Spleen (tissue), 7 donors: ENCODE results near the gene TBC1D12.
A peak's percentile ranks its signal among the peaks of the same experiment; 100 is the strongest.

Experiments
- CTCF ChIP-seq, 11 experiments: fragments of 200-600 bp in 7 of 11; fragments of 450-650 bp in 4 of 11; sonication (generic) in 4 of 11; IDR thresholded peaks in 8 of 11; conservative IDR thresholded peaks in 3 of 11; 1 replicate in 7 of 11; 2 replicates in 4 of 11; pipeline versions ENCODE4 v1.4.0 to v1.8.0; 2016 to 2021; ENCODE audit warnings: antibody characterized with exemption in 11 of 11, inconsistent platforms in 4 of 11, mild to moderate bottlenecking in 1 of 11
- POLR2A ChIP-seq, 3 donors: fragments of 450-650 bp; IDR thresholded peaks; one replicate each; pipeline ENCODE4 v1.5.1; 2017; ENCODE audit warnings: antibody characterized with exemption in 3 of 3, mild to moderate bottlenecking in 1 of 3
- POLR2AphosphoS5 ChIP-seq, 3 donors: sonication (generic); formaldehyde crosslinking; IDR thresholded peaks; one replicate each; pipeline ENCODE4 v1.5.1; 2017; ENCODE audit warnings: antibody characterized with exemption in 3 of 3
- donor health status: DM: no; HTN: no; CAD: no; lungs with moderate emphysema.
- donor health status: DM: no; HTN: no; CAD: no.
- donor health status: DM: no; HTN: no; CAD: no.

- no peak for TF ChIP-seq CTCF (IDR thresholded peaks at IDR 0.05 in 8 of 11, conservative IDR thresholded peaks at IDR 0.05 in 3 of 11)
- peak; percentile 77 to 90 (median 85) for TF ChIP-seq POLR2AphosphoS5 (IDR thresholded peaks at IDR 0.05)
- peak in 2 of 3 donors; percentile 49 to 87 for TF ChIP-seq POLR2A (IDR thresholded peaks at IDR 0.05)
These were observed 1.3 kb downstream of the TBC1D12 start for GRCh38 chr10:94403380-94404213.
